ENCODE measurements around the gene SUMO2.

Gene SUMO2

GRCh38 chr17:75124819-75125162 is 58.0 kb downstream of the SUMO2 start:
- no peak overlapping the region for H3K4me3 ChIP-seq (ENCODE audit: low read depth, low read length)

GRCh38 chr17:75124041-75124818 is 58.5 kb downstream of the SUMO2 start:
- H3K4me3 ChIP-seq (ENCODE audit: low read depth, low read length) = no peak overlapping the region

- H3K4me3 ChIP-seq (ENCODE audit: low read depth, low read length) = no peak overlapping the region
These were observed 64.5 kb downstream of the SUMO2 start for GRCh38 chr17:75118307-75118706.

GRCh38 chr17:75116737-75117136 is 66.0 kb downstream of the SUMO2 start:
- no peak overlapping the region for H3K4me3 ChIP-seq (ENCODE audit: low read depth, low read length)
